ENCODE measurements around the gene OLIG1.

Gene OLIG1

DNA sequence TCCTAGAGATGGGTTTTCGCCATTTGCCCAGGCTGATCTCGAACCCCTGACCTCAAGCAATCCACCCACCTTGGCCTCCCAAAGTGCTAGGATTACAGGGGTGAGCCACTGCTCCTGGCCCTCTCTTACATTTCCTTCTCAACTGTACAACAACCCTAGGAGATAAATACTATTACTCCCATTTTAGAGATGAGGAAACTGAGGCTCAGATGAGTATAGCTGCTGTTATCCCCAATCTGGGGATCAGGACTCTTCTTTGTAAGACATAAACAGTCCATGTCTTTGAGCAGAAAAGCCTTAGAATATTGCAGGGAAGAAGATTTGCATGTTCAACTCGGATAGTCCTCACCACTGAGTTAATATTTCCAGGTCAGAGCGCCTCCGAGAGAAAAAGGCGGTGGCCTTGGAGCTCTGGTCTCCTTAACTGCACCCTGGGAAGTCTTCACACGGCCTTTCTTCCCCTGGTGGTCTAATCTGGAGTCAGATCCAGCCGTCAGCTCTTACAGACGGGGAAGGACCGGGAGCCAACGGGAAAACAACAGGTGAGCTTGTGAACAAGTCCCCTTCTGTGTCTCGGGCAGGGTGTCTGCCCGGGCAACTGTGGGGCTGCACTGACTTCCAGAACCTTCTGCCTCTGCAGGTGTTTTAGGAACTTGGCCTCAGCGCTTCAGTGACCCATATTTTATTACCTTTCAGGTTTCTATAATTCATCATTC is 5.9 kb upstream of the OLIG1 start:
- no peak for DNase-seq

DNA sequence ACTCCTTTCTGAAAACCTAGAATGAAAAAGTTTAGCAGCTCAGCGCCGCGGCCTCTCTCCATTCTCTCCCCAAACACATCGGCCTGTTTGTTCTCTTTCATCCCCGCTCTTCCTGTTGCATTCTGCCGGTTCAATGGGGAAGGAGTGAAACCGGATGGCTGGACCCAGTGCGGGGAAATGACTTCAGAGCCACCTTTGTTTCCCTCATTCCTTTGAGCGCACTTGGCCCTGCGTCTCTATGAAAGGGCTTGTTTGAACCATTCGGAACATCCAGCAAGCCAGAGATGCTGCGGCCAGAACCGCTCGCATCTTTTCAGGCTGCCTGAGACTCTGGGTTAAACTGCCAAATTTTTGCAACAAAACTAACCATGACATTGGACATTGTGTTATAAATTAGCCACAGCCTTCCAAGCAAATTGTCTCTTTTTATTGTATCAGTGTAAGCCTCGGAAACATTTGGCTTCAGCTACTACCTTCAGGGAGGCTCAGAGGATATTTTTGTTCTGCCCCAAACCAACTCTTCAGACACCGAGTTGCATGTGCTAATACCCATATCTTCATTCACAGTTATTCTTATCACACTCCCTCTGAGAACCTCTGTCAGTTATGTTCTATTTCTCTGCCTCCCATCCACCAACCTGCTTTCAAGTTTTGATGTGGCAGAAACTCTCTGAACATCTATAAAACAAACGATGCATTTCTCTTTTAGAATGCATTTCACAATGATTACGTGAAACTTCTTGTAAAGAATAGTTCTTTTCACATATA is 5.1 kb upstream of the OLIG1 start:
- no peak for DNase-seq

- DNase-seq = no peak
Measured at GRCh38 chr21:33067043-33067442, 2.9 kb upstream of the OLIG1 start.

- no peak for DNase-seq
Measured at GRCh38 chr21:33067457-33067856, 2.5 kb upstream of the OLIG1 start.

DNA sequence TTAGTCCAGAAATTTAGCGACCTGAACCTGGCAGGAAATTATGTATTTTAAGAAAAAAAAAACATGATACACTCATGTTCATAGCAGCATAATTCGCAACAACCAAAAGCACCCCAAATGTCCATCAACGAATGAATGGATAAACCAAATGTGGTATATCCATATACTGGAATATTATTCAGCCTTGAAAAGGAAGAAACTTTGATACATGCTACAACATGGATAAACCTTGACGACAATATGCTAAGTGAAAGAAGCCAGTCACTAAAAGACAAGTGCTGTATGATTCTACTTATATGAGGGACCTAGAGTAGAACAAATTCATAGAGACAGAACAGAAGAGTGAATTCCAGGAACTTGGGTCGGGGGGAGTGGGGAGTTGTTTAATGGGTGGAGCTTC is 698 bp upstream of the OLIG1 start:
- DNase-seq = no peak

- no peak for DNase-seq
Measured at GRCh38 chr21:33069645-33069993, 322 bp upstream of the OLIG1 start.

DNA sequence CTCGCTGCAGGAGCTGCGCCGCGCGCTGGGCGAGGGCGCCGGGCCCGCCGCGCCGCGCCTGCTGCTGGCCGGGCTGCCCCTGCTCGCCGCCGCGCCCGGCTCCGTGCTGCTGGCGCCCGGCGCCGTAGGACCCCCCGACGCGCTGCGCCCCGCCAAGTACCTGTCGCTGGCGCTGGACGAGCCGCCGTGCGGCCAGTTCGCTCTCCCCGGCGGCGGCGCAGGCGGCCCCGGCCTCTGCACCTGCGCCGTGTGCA is 730 bp downstream of the OLIG1 start:
- DNase-seq = no peak

DNA sequence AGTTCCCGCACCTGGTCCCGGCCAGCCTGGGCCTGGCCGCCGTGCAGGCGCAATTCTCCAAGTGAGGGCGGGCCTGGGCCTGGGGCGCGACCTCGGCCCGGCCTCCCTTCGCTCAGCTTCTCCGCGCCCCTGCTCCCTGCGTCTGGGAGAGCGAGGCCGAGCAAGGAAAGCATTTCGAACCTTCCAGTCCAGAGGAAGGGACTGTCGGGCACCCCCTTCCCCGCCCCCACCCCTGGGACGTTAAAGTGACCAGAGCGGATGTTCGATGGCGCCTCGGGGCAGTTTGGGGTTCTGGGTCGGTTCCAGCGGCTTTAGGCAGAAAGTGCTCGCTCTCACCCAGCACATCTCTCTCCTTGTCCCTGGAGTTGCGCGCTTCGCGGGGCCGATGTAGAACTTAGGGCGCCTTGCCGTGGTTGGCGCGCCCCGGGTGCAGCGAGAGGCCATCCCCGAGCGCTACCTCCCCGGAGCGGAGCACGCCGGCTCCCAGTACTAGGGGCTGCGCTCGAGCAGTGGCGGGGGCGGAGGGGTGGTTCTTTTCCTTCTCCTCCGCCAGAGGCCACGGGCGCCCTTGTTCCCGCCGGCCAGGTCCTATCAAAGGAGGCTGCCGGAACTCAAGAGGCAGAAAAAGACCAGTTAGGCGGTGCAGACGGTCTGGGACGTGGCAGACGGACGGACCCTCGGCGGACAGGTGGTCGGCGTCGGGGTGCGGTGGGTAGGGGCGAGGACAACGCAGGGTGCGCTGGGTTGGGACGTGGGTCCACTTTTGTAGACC is 1.2 kb downstream of the OLIG1 start:
- DNase-seq = no peak

DNA sequence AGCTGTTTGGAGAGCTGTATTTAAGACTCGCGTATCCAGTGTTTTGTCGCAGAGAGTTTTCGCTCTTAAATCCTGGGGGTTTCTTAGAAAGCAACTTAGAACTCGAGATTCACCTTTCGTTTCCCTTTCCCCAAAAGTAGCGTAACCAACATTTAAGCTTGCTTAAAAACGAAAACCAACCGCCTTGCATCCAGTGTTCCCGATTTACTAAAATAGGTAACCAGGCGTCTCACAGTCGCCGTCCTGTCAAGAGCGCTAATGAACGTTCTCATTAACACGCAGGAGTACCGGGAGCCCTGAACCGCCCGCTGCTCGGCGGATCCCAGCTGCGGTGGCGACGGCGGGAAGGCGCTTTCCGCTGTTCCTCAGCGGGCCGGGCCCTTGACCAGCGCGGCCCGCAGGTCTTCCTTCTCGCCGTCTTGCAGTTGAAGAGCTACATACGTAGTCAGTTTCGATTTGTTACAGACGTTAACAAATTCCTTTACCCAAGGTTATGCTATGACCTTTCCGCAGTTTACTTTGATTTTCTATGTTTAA is 1.9 kb downstream of the OLIG1 start:
- DNase-seq = no peak

- DNase-seq = no peak
Measured at GRCh38 chr21:33073636-33074035, 3.7 kb downstream of the OLIG1 start.

DNA sequence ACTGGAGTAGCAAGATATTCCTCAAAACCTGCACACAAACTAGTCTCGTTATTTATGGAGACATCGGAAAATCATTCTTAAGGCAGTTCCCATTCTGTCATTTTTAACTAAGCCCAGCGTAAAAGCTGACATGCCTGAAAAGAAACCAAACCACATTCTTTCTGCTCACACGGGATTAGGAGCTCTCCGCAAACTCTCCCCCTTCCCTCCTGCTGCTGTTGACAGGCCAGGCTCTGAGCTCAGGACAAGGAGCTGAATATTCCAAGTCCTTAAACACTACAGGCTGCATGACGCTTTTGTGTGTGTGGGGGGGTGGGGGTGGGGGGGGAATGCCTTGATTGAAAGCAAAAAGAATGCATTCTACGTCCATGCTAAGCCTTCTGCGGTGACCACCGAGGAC is 5.2 kb downstream of the OLIG1 start:
- no peak for DNase-seq

- DNase-seq = no peak
Measured at GRCh38 chr21:33075596-33076195, 5.8 kb downstream of the OLIG1 start.

- DNase-seq = no peak
Measured at GRCh38 chr21:33076600-33077329, 6.8 kb downstream of the OLIG1 start.

- DNase-seq = no peak
Measured at GRCh38 chr21:33078907-33079582, 9.1 kb downstream of the OLIG1 start.

- DNase-seq = no peak
Measured at GRCh38 chr21:33080376-33080775, 10.4 kb downstream of the OLIG1 start.

GRCh38 chr21:33080776-33081175 is 10.8 kb downstream of the OLIG1 start:
- DNase-seq = no peak

DNA sequence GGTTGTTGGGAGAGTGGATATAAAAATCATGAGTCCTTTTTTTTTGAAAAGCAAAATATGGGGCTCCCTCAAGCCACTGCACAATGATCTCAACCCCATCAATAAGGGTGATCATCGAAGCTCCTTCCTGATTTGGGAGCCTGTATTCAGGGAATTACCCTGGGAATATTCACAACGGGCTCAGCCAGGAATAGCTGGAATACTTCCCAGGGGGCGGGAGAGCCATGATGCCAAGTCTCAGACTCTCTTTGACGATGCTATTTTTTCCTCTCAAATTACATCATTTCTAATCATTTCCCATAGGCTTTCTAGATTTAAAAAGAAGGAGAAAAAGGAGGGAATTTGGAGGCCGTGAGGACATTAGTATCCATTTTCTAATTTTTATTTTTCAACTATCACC is 18.4 kb downstream of the OLIG1 start:
- no peak for DNase-seq

DNA sequence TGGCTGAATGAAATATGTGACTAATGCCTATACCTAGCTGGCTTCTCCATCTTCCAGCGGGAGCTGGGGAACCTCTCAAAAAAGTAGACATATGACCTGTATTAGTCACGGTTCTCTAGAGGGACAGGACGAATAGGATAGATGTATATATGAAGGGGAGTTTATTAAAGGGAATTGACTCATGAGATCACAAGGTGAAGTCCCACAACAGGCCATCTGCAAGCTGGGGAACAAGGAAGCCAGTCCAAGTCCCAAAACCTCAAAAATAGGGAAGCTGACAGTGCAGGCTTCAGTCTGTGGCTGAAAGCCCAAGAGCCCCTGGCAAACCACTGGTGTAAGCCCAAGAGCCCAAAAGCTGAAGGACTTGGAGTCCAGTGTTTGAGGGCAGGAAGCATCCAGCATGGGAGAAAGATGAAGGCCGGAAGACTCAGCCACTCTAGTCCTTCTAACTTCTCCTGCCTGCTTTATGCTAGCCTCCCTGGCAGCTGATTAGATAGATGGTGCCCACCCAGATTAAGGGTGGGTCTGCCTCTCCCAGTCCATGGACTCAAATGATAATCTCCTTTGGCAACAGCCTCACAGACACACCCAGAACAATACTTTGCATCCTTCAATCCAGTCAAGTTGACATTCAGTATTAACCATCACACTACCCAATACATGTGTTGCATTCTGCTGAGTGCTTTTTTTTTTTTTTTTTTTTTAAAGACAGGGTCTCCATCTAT is 19.6 kb downstream of the OLIG1 start:
- DNase-seq = no peak

- no peak for DNase-seq
Measured at GRCh38 chr21:33096426-33096825, 26.5 kb downstream of the OLIG1 start.

DNA sequence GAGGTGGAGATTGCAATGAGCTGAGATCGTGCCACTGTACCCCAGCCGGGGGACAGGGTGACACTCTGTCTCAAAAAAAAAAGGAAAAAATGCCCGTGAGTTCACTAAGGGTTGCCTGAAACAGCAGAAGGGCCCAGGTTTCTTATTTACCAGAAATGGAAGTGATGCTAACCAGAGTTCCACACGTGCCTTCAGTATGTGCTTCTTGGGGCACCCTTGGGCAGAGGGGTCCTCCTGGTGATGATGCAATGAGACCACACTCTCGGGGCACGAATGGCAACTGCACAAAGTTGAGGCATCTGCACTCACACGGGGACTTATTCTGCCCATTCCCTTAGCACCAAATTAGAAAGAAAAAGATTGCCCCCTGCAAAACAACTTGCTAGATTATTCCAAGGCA is 29.2 kb downstream of the OLIG1 start:
- DNase-seq = no peak

DNA sequence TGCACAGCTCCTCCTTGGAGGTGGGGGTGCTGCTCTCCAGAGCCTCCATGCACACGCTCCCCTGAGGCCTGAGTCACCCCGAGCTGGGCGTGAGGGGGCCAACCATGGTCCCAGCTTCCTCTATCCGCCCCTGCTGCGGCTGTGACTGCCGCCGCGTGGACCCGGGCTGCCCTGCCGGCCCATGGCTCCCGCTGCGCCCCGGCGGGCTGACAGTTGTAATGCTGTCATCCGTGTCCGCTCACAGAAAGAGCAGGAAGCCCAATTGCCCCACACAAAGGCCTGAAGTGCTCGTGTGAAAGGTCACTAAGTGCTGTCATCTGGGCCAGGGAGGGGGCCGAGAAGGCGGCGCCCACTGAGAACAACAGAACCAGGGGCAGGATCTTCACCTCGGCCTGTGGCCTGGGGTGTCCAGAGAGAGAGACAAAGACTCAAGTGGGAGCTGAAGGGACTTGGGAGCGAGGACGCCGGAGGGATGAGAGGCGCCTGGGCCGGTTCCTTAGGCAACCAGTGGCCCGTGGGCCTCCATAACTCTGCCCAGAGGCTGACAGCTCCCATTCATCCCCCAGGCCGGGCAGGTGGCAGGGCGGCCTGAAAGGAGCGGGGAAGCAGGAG is 31.5 kb downstream of the OLIG1 start:
- DNase-seq = no peak
